Central memory CD8-positive, alpha-beta T cell (primary cell): ENCODE measurements around the gene ADH4.

ENCODE experiments used
- ATAC-seq: fragments of 150-1000 bp; cut with Tn5 transposase; replicated peaks from 2 replicates; pipeline ENCODE4 v1.10.0; 2022; ENCODE audit warnings: mild to moderate bottlenecking, moderate FRiP score, moderate number of reproducible peaks; ENCODE audit not compliant: poor library complexity, severe bottlenecking; ENCODE audit errors: extremely low read depth
- DNase-seq, 2 donors: peaks; one replicate each; pipeline ENCODE4 v3.0.0; 2021; ENCODE audit warnings: low spot score in 2 of 2
- H3K27ac Mint-ChIP-seq: one replicate; pipeline ENCODE4 v1.8.0; 2022; ENCODE audit warnings: low read depth, mild to moderate bottlenecking, moderate library complexity, mixed read lengths
- H3K27me3 Mint-ChIP-seq: one replicate; pipeline ENCODE4 v1.8.0; 2022; ENCODE audit warnings: mixed read lengths
- H3K36me3 Mint-ChIP-seq: one replicate; pipeline ENCODE4 v1.8.0; 2022; ENCODE audit warnings: mild to moderate bottlenecking, moderate library complexity, mixed read lengths; ENCODE audit not compliant: insufficient read depth
- H3K4me1 Mint-ChIP-seq: one replicate; pipeline ENCODE4 v1.8.0; 2022; ENCODE audit warnings: mixed read lengths
- H3K4me3 Mint-ChIP-seq: one replicate; pipeline ENCODE4 v1.8.0; 2022; ENCODE audit warnings: mild to moderate bottlenecking, moderate library complexity, mixed read lengths
- H3K9me3 Mint-ChIP-seq: one replicate; pipeline ENCODE4 v1.8.0; 2022; ENCODE audit warnings: mixed read lengths

Gene ADH4

GRCh38 chr4:99156992-99157391, 12.9 kb upstream of the ADH4 start:
- H3K4me3 Mint-ChIP-seq: no peak overlapping the region
- DNase-seq (no peak), ATAC-seq (no peak)
- no peak overlapping the region for H3K27ac Mint-ChIP-seq
- H3K4me1 Mint-ChIP-seq: no peaks in the 10 kb centered on the region
- H3K36me3 Mint-ChIP-seq: no peaks in the 10 kb centered on the region
- peaks cover 16% of the 10 kb centered on the region for H3K27me3 Mint-ChIP-seq
- H3K9me3 Mint-ChIP-seq: no peaks in the 10 kb centered on the region

DNA sequence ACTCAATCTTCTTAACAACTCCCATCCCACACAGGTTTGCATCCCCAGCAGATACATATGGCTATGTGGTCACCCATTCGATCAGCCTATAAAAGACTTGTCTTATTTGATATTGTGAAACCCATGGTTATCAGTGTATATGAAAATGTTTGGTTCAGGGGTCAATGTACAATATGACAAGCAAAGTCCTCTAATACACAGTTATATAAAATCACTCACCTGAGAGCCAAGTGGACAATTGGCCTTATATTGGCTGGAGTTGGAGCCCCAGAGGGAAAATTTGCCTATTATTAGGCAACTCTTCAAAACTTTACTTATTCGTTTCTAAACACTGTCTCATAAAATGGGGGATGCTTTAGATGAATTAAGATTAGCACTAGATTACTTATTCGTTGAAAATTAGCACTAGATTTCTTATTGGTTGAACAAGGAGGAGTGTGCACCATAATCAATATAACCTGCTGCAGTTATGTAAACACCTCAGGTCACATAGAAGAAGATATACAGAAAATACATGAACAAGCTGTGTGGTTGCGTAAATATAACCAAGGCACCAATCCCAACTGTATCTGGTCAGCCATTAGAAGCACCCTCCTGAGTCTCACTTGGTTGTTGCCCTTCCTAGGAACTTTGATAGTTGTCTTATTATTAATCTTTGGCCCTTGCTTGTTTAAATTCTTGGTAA, 10.7 kb upstream of the ADH4 start:
- no peaks in the 10 kb centered on the region for H3K4me1 Mint-ChIP-seq
- ATAC-seq (no peak), DNase-seq (no peak)
- H3K4me3 Mint-ChIP-seq: no peak overlapping the region
- peaks cover 34% of the 10 kb centered on the region for H3K27me3 Mint-ChIP-seq
- H3K36me3 Mint-ChIP-seq: no peaks in the 10 kb centered on the region
- H3K9me3 Mint-ChIP-seq: no peaks in the 10 kb centered on the region
- H3K27ac Mint-ChIP-seq: no peak overlapping the region

- Mint-ChIP-seq H3K4me3 (no peak overlapping the region), H3K9me3 (no peaks in the 10 kb centered on the region), H3K27me3 (peaks cover 34% of the 10 kb centered on the region), H3K27ac (no peak overlapping the region), H3K4me1 (no peaks in the 10 kb centered on the region), H3K36me3 (no peaks in the 10 kb centered on the region)
- DNase-seq (no peak), ATAC-seq (no peak)
Measured at GRCh38 chr4:99151995-99152394, 7.9 kb upstream of the ADH4 start.

DNA sequence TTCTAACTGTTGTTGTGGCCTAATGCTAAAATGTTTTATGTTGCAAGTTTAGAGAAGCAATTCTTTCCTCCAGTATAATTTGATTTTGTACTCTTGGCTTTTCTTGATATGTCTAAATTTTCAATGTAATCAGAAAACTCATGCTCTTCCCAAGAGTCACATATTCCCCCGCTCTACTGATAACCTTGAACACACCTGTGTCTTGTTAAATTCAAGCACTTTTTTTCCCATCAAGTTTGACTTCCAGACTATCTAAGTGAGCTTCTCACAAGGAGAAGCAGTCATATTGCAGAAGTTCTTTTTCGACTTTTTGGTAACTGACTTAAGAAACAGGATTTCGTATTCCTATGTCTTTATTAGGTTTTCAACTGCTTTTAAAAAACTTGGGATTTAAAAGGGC, 7.4 kb upstream of the ADH4 start:
- no peak overlapping the region for H3K27ac Mint-ChIP-seq
- H3K9me3 Mint-ChIP-seq: no peaks in the 10 kb centered on the region
- peaks cover 34% of the 10 kb centered on the region for H3K27me3 Mint-ChIP-seq
- no peak overlapping the region for H3K4me3 Mint-ChIP-seq
- DNase-seq (no peak), ATAC-seq (no peak)
- no peaks in the 10 kb centered on the region for H3K4me1 Mint-ChIP-seq
- no peaks in the 10 kb centered on the region for H3K36me3 Mint-ChIP-seq

- ATAC-seq: no peak
- no peak overlapping the region for H3K4me3 Mint-ChIP-seq
- no peaks in the 10 kb centered on the region for H3K4me1 Mint-ChIP-seq
- no peaks in the 10 kb centered on the region for H3K36me3 Mint-ChIP-seq
- H3K9me3 Mint-ChIP-seq: no peaks in the 10 kb centered on the region
- no peak overlapping the region for H3K27ac Mint-ChIP-seq
- DNase-seq: no peak
- H3K27me3 Mint-ChIP-seq: peaks cover 22% of the 10 kb centered on the region
Measured at GRCh38 chr4:99149426-99150019, 5.4 kb upstream of the ADH4 start.

DNA sequence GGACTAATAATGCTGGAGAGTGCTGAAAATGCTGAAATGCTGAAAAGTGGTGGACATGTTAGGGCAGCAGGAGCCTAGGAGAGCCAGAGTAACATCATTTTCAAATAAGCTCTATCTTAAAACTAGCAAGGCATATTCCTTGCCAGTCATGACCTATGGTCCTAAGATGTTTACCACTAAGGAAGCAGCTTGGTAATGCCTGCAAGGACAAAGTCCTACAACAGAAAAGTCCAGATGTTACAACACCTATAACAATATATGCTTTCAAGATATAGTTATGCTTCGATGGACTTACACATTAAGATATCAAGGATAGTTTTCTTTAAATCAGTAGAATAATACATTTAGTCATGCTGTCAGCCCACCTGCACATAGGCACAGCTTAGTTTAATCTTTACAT, 4.5 kb upstream of the ADH4 start:
- Mint-ChIP-seq H3K27ac (no peak overlapping the region), H3K9me3 (no peaks in the 10 kb centered on the region), H3K4me3 (no peak overlapping the region), H3K27me3 (peaks cover 18% of the 10 kb centered on the region), H3K36me3 (no peaks in the 10 kb centered on the region), H3K4me1 (no peaks in the 10 kb centered on the region)
- DNase-seq (no peak), ATAC-seq (no peak)

DNA sequence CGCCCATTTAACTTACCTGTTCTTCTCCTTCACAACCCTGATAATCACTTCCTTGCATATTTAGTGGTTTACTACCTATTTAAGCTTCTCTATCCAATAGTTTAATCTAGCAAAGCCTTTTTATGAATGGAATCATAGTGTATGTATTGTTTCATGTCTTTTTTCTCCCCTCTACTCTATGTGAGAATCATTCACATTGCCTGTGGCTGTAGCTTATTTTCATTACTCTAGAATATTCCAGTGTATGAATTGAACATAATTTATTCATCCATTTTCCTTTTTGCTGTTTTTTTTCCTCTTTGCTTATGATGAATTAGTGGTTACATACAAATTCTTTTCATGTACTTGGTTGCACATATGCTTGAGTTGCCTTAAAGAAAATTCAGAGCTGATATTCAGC, 490 bp upstream of the ADH4 start:
- H3K27me3 Mint-ChIP-seq: no peaks in the 10 kb centered on the region
- no peak overlapping the region for H3K4me3 Mint-ChIP-seq
- H3K9me3 Mint-ChIP-seq: no peaks in the 10 kb centered on the region
- H3K4me1 Mint-ChIP-seq: no peaks in the 10 kb centered on the region
- ATAC-seq (no peak), DNase-seq (no peak)
- H3K36me3 Mint-ChIP-seq: no peaks in the 10 kb centered on the region
- H3K27ac Mint-ChIP-seq: no peak overlapping the region

DNA sequence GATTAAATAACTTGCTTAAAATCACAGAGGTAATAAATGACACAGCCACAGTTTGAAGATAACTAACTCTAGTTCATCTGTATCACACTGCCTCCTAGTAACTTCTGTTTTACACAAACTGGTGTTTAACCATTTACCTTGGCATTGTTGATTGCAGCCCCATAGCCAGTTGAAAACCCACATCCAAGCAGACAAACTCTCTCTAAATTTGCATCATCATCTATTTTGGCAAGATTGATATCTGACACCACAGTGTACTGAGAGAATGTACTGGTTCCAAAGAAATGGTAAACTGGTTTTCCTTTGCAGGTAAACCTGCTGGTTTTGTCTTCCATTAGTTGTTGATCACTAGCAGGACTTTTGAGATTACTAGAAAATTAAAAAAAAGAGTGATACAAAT, 7.8 kb downstream of the ADH4 start:
- Mint-ChIP-seq H3K36me3 (peaks cover 2% of the 10 kb centered on the region), H3K9me3 (no peaks in the 10 kb centered on the region), H3K4me1 (no peaks in the 10 kb centered on the region), H3K27ac (no peak overlapping the region), H3K4me3 (no peak overlapping the region), H3K27me3 (peaks cover 11% of the 10 kb centered on the region)
- ATAC-seq (no peak), DNase-seq (no peak)

DNA sequence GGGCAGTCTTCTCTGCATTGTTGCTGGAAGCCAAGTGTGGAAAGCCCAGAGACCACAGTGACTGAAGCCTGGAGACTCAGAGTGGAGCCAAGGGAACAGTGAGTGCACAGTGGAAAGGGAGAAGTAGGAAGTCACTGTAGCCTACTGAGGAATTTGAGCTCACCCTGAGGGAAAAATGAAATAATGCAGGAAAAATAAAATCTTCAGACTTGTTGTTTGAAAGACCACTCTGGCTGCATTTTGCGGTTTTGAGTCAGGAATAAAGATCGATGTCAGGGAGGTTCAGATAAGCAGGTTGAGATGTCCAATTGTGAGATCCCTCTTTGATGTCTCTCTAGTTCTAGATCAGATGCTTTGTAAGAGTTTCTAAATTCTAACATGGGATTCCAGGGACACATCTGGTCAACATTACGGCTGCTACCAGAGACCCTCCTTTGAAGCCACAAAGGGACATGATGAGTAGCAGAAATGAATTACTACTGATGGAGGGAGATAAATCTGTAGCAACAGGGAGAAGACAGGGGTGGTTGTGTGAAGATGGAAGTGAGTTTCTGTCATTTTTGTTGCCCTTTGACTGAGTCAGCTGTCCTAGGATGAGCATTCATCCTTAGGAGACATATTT, 8.4 kb downstream of the ADH4 start:
- H3K27ac Mint-ChIP-seq: no peak overlapping the region
- H3K4me3 Mint-ChIP-seq: no peak overlapping the region
- H3K27me3 Mint-ChIP-seq: peaks cover 11% of the 10 kb centered on the region
- H3K4me1 Mint-ChIP-seq: no peaks in the 10 kb centered on the region
- ATAC-seq (no peak), DNase-seq (no peak)
- H3K36me3 Mint-ChIP-seq: peaks cover 2% of the 10 kb centered on the region
- H3K9me3 Mint-ChIP-seq: no peaks in the 10 kb centered on the region

DNA sequence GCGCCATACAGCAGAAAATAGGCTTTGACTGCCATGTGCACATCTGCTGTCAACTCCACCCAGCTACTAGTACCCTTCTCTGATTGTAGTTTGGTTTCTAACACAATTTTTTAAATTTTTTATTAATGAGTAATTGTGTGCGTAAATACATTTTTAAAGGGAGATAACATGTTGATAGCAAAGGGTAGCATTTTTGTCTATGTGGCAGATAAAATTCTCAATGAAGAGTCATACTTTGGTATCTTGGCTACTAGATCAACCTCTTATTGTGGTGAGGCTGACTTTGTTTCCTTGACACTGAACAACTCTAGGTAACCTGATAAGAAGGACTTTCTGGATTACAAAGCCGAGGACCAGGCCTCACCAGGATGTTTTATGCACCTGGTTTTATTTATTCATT, 9.5 kb downstream of the ADH4 start:
- DNase-seq: no peak
- Mint-ChIP-seq H3K27me3 (peaks cover 11% of the 10 kb centered on the region), H3K4me3 (no peak overlapping the region), H3K9me3 (no peaks in the 10 kb centered on the region), H3K27ac (no peak overlapping the region), H3K4me1 (no peaks in the 10 kb centered on the region), H3K36me3 (peaks cover 2% of the 10 kb centered on the region)
- ATAC-seq: no peak

- Mint-ChIP-seq H3K4me1 (no peaks in the 10 kb centered on the region), H3K9me3 (no peaks in the 10 kb centered on the region), H3K27me3 (no peaks in the 10 kb centered on the region), H3K36me3 (peaks cover 2% of the 10 kb centered on the region), H3K27ac (no peak overlapping the region), H3K4me3 (no peak overlapping the region)
- no peak for ATAC-seq
- DNase-seq: no peak
Measured at GRCh38 chr4:99131378-99131777, 12.7 kb downstream of the ADH4 start.

- DNase-seq: no peak
- ATAC-seq: no peak
- Mint-ChIP-seq H3K4me1 (no peaks in the 10 kb centered on the region), H3K36me3 (no peaks in the 10 kb centered on the region), H3K27ac (no peak overlapping the region), H3K4me3 (no peak overlapping the region), H3K9me3 (no peaks in the 10 kb centered on the region), H3K27me3 (no peaks in the 10 kb centered on the region)
Measured at GRCh38 chr4:99126376-99126775, 17.7 kb downstream of the ADH4 start.

DNA sequence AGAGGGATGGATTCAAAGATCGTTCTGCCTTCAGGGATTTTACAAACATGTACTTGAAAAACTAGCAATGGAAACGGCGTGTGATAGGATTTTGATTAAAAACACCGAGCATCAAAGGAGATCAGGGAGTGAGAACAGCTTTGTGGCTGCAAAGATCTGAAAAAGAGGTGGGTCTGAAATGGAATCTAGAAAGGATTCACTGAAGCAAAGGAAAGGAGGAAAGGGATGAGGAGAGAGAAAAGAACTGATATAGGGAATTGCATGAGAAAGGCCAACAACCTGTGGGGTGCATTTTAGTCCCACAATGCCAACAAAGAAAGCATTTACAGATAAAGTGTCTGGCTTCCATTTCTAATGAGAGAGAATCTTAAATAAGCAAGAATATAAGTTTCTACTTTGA, 23.1 kb downstream of the ADH4 start:
- no peak overlapping the region for H3K27ac Mint-ChIP-seq
- H3K27me3 Mint-ChIP-seq: no peaks in the 10 kb centered on the region
- DNase-seq: no peak
- no peaks in the 10 kb centered on the region for H3K9me3 Mint-ChIP-seq
- H3K4me3 Mint-ChIP-seq: no peak overlapping the region
- no peaks in the 10 kb centered on the region for H3K36me3 Mint-ChIP-seq
- no peaks in the 10 kb centered on the region for H3K4me1 Mint-ChIP-seq
- ATAC-seq: no peak
